Fibroblast of villous mesenchyme (primary cell): ENCODE measurements around the gene ELAVL4. TPM values are rescaled to one million over a fixed set of nuclear protein-coding genes. Genes with fewer than 3 reads are reported as not detected.

ENCODE experiments used
- DNase-seq: peaks from one replicate; pipeline ENCODE4 v3.0.0-alpha.2; 2010; ENCODE audit warnings: low read depth
- H3K4me3 ChIP-seq: 2 replicates; pipeline ENCODE4 v1.5.1; 2011; ENCODE audit warnings: low read depth, mild to moderate bottlenecking, low read length
- CTCF ChIP-seq: IDR thresholded peaks from 2 replicates; pipeline ENCODE4 v1.5.1; 2012; ENCODE audit warnings: low read depth, mild to moderate bottlenecking, low read length; ENCODE audit not compliant: insufficient read depth
- total RNA-seq: library from RNA; depleted of rRNA; stranded (reverse); fragments of >200 nt; gene quantifications from 2 replicates; pipeline ENCODE4 v1.2.3, GENCODE V29; 2012

The ELAVL4 gene
- total RNA-seq, 1 donor, result not detected

- no peak for TF ChIP-seq CTCF
- no peak for DNase-seq
- H3K4me3 ChIP-seq, result no peak overlapping the region
Measured at GRCh38 chr1:50175719-50176639, 67.3 kb downstream of the ELAVL4 start.

DNA sequence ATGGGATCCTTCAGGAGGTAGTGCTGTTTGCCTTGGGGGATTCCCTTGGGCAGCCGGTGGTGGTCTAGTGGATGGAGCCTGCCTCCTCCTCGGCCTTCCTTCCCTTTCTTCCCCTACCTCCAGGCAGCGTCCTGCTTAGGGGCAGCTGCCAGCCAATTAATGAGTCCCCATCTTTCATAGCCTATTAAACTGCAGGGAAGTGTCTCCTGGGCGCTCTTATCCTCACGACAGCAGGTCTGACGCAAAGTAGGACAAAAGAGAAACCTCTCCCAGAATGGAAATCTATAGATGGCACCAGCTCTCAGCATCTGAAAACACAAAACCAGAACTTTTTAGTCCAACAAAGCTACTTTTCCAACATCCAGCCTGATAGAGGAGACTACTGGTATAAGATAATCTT lies 69.3 kb downstream of the ELAVL4 start:
- no peak for DNase-seq
- no peak for TF ChIP-seq CTCF

GRCh38 chr1:50179639-50180038 lies 70.9 kb downstream of the ELAVL4 start:
- no peak for TF ChIP-seq CTCF
- no peak overlapping the region for H3K4me3 ChIP-seq
- DNase-seq, result no peak

More for the DNA sequence above, 69.3 kb downstream of the ELAVL4 start:
- H3K4me3 ChIP-seq, result no peak overlapping the region

DNA sequence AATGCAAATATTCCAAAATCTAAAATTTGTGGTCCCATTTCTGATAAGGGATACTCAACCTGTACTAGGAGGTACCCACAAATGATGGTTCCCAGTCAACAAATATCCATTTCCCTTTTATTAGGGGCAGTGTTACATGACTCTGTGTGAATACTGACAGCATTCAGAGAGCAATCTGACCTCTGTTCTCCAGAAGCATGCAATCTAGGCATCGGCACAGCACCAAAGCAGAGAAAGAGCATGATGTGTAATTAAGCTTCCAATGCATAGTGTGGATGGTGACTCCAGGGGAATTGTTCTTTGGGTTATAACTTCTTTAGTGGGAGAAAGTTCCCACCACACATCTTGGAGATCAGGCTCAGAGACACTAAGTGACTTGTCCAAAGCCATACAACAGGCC lies 71.6 kb downstream of the ELAVL4 start:
- no peak for DNase-seq
- no peak overlapping the region for H3K4me3 ChIP-seq
- no peak for TF ChIP-seq CTCF

DNA sequence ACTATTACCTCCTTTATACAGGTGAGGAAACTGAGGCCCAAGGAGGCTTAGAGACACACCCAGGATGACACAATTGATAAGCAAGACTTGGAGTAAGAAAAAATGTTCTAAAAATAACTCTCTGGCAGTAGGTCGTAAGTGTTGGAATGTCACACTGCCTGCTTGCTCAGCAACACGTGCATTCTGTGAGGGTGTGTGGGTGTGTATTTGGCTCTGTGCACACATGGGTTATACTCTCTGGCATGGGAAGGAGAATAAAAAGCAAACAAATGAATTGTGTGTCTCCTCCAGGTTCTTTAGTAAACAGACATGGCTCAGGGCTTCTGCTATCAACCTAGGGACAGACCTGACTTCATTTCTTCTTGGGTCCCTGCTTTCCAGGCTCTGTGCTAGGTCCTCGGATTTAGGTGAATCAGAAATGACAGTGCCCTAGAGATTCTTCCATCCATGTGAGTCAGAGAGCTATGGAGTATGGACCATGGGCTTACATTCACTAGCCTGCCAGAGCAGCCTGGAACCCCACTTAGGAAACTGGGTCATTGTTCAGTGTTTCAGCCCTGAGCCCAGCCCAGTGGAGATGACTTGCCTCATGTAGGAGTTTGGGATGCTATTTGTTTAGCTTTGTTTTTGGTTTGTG lies 72.4 kb downstream of the ELAVL4 start:
- TF ChIP-seq CTCF, result no peak
- DNase-seq, result no peak
- H3K4me3 ChIP-seq, result no peak overlapping the region

GRCh38 chr1:50183378-50184133 lies 74.8 kb downstream of the ELAVL4 start:
- TF ChIP-seq CTCF, result no peak
- H3K4me3 ChIP-seq, result no peak overlapping the region
- DNase-seq, result no peak
